ENCODE data around the gene CELSR3.

CELSR3 gene

DNA sequence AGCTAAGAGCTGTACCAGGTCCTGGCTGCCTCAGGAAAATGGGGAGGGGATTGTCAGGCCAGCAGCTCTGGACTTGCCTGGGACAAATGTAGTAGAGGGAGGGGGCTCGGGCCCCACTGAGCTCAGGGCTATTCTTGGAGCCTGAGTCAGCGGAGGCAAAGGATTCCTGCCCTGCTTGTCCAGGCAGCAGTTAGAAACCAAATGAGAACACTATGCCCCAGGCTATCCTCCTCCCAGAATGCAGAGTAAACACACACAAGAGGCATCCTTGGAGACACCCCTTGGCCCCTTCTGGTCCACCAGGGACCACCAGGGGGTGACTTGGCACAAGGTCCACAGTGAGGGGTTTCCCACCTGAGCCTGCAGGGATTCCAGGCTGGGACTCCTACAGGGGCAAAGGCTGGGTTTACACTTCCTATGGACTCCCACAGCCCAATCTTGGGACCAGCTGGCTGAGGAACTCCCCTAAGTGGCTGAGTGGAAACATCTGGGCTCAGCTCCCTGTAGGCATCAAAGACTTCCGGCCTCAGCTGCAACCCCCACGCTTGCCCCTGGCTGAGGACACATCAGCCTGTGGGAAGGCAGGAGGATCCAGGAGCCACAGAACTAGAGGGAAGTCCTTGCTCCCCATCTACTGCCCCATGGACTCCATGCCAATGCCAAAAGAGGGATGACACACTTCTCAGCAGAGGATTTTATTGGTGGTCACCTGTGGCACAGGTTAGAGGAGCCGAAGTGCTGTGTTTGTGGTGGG, 64.2 kb downstream of the CELSR3 start:
- DNase-seq: no peak

DNA sequence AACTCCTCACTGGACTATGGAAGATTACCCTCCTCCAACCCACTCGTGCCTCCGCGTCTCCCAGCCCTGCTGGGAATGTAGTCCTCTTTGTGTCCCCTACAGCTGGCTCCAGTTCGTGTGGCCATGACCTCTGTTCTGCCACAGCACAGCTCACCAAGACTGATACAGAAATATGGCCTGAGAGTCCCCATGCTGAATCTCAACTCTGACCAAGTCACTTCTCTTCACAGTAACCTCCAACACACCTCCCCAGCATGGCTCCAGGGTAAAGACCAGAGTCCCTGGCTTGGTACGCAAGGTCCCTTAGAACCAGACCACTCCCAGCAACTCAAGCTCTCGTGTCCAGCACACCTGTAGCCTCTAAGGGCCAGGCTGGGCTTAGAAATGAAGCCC, 65.3 kb downstream of the CELSR3 start:
- DNase-seq: no peak

DNA sequence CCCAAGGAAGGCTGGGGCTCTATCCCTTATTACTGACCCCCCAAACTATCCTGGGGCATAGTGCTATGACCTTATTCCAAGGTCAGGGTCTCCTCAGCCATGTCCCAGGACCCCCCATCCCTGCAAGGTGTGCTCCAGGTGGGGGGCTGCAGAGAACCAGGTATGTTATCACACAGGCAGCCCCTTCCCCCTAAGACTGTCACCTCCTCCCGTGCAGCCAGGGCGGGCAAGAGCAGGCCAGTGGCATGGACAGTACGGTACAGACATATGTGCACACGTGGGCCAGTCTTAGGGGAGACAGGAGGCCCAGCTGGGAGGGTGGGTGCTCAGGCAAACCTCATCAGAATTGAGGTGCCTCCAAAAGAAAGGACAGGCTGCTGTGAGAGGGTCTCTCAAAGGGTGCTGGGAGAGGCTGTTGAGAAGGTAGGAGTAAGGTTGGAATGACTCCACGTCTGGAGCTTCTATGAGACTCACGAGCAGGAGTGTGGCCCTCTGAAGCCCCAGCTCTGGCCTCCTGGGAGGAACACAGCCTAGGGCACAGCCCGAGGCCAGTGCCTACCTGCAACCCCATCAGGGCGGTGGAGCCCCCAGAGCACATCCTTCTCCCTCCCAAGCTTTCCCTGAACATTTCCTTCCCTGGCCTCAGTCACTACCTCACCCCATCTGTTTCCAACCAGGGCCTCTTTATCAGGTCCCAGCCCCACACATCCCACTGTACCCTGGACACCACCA, 65.8 kb downstream of the CELSR3 start:
- no peak for DNase-seq

DNA sequence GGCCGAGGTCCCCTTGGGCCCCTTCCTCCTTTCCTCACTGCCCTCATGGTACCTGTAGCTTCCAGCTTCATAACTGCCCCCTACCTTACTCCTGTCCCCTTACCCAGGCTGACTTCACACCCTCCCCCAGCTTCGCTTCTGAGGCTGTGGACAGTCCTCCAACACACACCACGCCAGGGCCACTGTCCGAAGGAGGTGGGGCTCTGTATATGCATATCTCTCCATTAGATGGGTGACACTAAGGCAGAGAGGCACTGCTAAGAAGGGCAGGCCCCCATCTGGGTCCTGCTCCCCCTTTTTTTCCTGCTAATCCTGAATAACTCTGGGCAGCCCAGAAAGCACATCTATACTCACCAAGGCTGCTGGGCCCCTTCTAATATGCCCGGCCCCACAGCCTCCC, 66.5 kb downstream of the CELSR3 start:
- no peak for DNase-seq

DNA sequence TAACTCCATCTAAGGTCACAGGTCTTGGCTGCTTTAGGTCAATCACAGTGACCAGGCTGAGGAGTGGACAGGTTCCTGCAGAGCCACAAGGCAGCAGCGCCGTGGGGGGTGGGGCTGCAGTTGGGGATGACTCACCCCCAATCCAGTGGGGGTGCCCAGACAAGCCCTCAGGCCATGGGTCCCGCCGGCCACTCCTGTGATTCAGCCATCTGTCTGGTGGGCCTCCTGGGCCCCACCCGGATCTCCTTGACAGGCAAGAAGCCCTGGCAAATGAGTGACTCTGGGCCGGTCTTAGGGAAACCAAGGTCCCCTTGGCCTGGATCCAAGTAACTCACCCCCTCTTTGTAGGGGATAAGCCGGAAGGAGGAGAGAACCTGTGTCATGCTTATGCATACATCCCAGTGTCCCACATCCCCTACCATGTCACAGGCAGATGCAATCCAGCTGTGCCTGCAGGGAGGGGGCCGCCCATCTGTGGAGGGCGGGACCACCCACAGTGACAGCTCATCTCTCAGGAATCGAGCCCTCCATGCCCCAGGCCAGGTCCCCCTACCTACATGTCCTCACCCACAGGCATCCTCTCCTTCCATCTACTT, 67.1 kb downstream of the CELSR3 start:
- no peak for DNase-seq

DNA sequence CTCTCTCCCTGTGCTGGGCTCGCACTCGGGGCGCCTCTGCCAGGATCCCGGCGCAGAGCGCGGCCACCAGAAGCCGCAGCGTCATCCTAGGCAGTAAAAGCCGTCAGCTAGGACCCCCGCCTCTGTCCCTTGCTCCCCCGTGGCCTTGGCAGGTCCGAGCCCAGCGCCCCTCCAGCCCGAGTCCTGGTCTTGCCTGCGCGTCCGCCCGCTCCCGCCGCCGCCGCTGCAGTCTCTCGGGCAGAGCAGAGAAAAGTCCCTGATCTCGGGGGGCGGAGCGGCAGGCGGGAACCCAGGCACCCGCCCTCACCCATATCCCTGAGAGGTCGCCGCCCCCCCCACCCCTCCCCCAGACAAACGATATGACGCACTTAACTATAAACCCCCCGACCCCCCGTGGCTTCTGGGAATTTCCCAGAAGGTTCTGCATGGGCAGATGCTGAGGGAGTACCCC, 67.6 kb downstream of the CELSR3 start, which contains the start of gene COL7A1:
Gene COL7A1, minus strand, starts transcription at position 255 of the 451 bp plus-strand sequence. Its CDS starts 170 bp downstream, at position 85.
- no peak for DNase-seq

DNA sequence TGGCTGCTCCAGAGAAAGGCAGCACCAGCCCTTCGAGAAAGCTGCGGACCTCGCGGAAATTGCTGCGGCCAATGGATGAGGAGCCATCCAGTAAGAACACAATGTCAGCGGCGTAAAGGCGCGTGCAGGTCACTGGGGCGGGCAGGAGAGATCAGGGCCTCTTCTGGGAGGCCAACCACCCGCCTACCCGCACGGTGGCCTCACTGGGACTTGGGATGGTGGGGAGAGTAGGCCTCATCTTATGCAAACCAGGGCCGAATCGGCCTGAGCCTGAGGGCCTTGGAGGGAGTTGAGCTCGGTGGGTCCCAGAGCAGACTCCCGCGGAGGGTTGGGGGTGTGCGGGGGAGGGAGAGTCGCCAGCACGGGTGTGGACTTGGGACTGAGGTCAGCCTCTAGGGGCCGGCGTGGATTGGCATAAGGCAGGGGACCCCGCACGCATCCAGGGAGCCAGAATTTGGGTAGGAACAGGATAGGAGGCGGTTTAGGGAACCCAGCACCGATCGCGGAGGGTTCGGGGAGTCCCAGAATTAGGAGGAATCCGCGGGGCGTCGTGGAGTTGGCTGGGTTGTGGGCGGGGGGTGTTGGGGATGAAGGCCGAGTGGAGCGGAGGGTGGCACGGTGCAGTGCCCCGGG, 68.2 kb downstream of the CELSR3 start:
- DNase-seq: no peak

DNA sequence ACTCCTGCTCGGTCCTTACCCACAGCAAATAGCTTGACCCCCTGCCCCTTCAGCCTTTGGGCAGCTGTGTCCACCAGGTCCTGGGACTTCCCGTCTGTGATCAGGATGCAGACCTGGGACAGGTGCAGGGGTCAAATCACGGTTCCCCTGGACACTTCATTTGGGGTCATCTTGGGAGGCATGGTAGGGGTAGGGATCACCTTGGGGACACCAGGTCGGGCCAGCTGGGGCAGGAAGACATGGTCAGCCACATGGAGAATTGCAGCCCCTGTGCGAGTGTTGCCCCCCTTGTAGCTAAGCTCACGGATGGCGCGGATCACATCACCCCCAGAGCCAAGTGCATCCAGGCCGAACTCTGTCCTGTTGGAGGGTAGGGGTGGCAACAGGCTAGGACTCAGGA, 69.3 kb downstream of the CELSR3 start:
- no peak for DNase-seq

DNA sequence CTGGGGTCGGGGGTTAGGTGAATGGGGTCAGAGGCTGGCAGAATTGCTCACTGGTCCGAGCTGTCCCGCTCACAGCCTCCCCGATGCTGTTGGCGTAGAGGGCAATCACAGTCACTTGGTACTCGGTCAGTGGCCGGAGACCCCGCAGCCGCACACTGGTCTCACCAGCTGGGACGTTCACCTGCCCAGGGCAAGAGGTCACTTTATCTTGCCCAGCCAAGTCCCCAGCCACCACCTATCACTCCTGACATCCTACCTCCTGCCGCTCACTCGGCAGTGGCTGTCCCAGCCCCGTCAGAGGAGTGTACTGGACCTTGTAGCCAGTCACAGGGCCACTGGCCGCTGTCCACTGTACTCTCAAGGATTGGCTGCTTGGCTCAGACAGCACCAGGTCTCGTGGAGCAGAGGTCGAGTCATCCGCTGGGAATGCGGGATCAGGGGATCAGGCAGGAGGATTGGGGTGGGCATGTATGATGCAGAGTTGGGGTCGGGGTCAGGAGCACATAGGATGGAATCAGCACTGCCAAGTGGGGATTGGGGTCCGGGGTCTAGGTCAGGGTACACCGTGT, 70.1 kb downstream of the CELSR3 start:
- no peak for DNase-seq

DNA sequence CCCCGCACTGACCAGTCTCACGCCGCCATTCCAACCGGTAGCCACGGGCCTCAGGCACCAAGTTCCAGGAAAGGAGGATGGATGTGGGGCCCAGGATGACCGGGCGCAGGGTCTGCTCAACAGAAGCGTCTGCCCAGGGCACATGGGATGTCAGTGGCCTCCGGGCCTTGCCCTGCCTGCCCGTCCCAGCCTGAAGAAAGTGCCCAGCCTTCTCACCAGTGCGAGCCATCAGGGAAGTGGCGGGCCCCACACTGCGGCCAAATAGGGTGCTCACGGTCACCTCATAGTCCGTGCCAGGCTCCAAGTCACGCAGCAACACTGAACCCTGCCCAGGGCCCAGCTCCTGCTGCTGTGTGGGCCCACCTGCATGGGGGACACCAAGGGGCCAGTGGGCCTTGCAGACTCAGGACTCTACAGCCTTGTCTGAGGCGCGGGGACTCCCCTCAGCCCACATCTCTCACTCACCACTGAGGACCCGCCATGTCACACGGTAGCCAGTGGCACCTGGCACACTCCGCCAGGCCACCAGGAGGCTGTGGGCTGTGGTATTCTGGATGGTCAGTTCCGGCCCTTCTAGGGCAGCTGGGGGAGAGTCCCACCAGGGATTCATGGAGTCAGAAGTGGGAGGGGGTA, 70.7 kb downstream of the CELSR3 start:
- no peak for DNase-seq

DNA sequence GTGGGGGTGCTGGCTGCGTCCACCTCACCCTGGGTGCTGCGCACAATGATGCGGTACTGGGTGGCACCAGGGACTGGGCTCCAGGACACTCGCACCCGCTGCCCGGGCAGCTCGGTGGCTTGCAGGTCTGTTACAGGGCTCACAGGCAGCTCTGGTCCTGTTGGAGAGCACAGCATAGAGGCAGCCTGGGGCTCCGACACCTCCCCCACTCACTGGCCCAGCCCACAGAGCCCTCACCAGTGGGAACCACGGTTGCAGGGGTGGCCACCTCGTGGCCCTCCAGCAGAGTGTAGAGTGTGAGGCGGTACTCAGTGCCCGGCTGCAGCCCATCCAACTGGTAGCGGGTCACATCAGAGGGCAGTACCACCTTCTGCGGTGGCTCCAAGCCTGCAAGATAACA, 71.2 kb downstream of the CELSR3 start:
- DNase-seq: no peak

DNA sequence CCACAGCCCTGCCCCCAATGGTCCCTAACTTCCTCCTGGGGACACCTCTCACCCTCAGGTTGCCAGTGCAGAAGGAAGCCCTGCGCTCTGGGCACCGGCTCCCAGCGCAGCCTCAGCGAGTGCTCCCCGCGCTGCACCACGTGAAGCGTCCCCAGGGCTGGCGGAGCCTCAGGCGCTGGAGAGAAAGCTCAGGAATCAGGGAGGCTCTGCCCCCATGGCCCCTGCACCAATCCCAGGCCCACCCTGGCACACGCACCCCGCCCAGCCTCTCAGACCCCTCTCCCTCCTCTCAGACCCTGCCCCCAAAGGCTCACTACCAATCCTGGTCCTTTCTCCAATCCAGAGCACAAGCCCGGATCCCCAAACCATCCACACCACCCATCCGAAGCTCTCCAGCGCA, 74.5 kb downstream of the CELSR3 start:
- no peak for DNase-seq

DNA sequence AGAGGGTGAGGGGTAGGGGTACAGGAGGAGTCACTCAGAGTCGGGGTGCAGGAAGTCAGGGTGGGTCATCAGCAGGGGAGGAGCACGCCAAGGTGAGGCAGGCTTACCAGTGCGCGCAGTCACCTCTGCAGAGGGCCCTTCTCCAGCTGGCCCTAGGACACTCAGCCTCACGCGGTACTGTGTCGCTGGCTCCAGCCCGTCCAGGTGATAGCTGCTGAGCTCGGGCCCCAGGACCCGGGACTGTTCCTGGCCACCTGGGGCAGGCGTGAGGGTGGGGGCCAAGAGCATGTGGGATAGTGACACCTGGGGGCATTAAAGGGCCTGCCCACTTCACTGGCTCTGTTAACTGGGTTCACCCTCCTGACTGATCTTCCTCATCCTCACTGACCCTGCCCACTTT, 75.0 kb downstream of the CELSR3 start:
- no peak for DNase-seq

Measured in NCI-H1048 (cell line).